SK-N-SH (cell line): ENCODE results near the gene MACROD2.

Source experiments
- EP300 ChIP-seq, 2 experiments: IDR thresholded peaks; 2 replicates each; pipeline versions ENCODE4 v1.4.0 to v1.6.1; 2012; ENCODE audit warnings: borderline replicate concordance in 1 of 2, low read depth in 1 of 2, low read length in 1 of 2
- FOXJ3 ChIP-seq: sonication (generic); formaldehyde crosslinking; IDR thresholded peaks from 2 replicates; pipeline ENCODE4 v1.5.1; 2020; ENCODE audit warnings: mild to moderate bottlenecking, missing genetic modification reagents
- MXI1 ChIP-seq: IDR thresholded peaks from 2 replicates; pipeline ENCODE4 v1.6.1; 2012; ENCODE audit warnings: mild to moderate bottlenecking, low read depth, low read length, improper control_type of control experiment
- POLR2AphosphoS5 ChIP-seq: IDR thresholded peaks from 2 replicates; pipeline ENCODE4 v1.6.1; 2012; ENCODE audit warnings: low read depth, low read length
- RXRA ChIP-seq: IDR thresholded peaks from 2 replicates; pipeline ENCODE4 v1.4.0; 2012; ENCODE audit warnings: low read depth, mild to moderate bottlenecking, borderline replicate concordance
- TAF1 ChIP-seq: IDR thresholded peaks from 2 replicates; pipeline ENCODE4 v1.6.1; 2012; ENCODE audit warnings: low read depth, mild to moderate bottlenecking, low read length, moderate library complexity, borderline replicate concordance
- TF ChIP-seq, protein P1 (sequence below): fragments of 200-600 bp; sonication (generic); IDR thresholded peaks from 2 replicates; pipeline ENCODE4 v1.6.1; 2017; ENCODE audit warnings: antibody characterized with exemption, mild to moderate bottlenecking, moderate library complexity
- TF ChIP-seq, protein P2 (sequence below): IDR thresholded peaks from 2 replicates; pipeline ENCODE4 v1.4.0; 2012; ENCODE audit warnings: low read depth, borderline replicate concordance
- TF ChIP-seq, protein P3 (sequence below): IDR thresholded peaks from 2 replicates; pipeline ENCODE4 v1.6.1; 2012; ENCODE audit warnings: mild to moderate bottlenecking, low read depth, low read length, moderate library complexity
- TF ChIP-seq, protein P4 (sequence below): fragments of 150-350 bp; IDR thresholded peaks from 2 replicates; pipeline ENCODE4 v1.6.1; 2017; ENCODE audit warnings: antibody characterized with exemption, low read length, low read depth, borderline replicate concordance
- TF ChIP-seq, protein P5 (sequence below): IDR thresholded peaks from 2 replicates; pipeline ENCODE4 v1.4.0; 2012; ENCODE audit warnings: low read depth, borderline replicate concordance

DNA sequence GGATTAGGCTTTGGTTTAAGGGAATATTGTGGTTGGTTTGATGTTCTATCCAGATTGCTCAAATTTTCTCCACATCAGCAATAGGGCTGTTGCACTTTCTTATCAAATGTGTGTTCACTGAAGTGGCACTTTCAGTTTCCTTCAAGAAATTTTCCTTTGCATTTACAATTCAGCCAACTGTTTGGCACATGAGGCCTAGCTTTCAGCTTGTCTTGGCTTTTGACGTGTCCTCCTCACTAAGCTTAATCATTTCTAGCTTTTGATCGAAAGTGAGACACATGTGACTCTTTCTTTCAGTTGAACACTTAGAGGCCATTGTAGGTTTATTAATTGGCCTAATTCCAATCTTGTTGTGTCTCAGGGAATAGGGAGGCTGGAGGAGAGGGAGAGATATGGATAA, 237.3 kb downstream of the MACROD2 start:
- TF ChIP-seq MXI1, result no peak
- TF ChIP-seq, protein P1, sequence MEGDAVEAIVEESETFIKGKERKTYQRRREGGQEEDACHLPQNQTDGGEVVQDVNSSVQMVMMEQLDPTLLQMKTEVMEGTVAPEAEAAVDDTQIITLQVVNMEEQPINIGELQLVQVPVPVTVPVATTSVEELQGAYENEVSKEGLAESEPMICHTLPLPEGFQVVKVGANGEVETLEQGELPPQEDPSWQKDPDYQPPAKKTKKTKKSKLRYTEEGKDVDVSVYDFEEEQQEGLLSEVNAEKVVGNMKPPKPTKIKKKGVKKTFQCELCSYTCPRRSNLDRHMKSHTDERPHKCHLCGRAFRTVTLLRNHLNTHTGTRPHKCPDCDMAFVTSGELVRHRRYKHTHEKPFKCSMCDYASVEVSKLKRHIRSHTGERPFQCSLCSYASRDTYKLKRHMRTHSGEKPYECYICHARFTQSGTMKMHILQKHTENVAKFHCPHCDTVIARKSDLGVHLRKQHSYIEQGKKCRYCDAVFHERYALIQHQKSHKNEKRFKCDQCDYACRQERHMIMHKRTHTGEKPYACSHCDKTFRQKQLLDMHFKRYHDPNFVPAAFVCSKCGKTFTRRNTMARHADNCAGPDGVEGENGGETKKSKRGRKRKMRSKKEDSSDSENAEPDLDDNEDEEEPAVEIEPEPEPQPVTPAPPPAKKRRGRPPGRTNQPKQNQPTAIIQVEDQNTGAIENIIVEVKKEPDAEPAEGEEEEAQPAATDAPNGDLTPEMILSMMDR, result no peak
- TF ChIP-seq, protein P2, sequence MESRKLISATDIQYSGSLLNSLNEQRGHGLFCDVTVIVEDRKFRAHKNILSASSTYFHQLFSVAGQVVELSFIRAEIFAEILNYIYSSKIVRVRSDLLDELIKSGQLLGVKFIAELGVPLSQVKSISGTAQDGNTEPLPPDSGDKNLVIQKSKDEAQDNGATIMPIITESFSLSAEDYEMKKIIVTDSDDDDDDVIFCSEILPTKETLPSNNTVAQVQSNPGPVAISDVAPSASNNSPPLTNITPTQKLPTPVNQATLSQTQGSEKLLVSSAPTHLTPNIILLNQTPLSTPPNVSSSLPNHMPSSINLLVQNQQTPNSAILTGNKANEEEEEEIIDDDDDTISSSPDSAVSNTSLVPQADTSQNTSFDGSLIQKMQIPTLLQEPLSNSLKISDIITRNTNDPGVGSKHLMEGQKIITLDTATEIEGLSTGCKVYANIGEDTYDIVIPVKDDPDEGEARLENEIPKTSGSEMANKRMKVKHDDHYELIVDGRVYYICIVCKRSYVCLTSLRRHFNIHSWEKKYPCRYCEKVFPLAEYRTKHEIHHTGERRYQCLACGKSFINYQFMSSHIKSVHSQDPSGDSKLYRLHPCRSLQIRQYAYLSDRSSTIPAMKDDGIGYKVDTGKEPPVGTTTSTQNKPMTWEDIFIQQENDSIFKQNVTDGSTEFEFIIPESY, result no peak
- TF ChIP-seq, protein P3, sequence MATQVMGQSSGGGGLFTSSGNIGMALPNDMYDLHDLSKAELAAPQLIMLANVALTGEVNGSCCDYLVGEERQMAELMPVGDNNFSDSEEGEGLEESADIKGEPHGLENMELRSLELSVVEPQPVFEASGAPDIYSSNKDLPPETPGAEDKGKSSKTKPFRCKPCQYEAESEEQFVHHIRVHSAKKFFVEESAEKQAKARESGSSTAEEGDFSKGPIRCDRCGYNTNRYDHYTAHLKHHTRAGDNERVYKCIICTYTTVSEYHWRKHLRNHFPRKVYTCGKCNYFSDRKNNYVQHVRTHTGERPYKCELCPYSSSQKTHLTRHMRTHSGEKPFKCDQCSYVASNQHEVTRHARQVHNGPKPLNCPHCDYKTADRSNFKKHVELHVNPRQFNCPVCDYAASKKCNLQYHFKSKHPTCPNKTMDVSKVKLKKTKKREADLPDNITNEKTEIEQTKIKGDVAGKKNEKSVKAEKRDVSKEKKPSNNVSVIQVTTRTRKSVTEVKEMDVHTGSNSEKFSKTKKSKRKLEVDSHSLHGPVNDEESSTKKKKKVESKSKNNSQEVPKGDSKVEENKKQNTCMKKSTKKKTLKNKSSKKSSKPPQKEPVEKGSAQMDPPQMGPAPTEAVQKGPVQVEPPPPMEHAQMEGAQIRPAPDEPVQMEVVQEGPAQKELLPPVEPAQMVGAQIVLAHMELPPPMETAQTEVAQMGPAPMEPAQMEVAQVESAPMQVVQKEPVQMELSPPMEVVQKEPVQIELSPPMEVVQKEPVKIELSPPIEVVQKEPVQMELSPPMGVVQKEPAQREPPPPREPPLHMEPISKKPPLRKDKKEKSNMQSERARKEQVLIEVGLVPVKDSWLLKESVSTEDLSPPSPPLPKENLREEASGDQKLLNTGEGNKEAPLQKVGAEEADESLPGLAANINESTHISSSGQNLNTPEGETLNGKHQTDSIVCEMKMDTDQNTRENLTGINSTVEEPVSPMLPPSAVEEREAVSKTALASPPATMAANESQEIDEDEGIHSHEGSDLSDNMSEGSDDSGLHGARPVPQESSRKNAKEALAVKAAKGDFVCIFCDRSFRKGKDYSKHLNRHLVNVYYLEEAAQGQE, result no peak
- TF ChIP-seq, protein P4, sequence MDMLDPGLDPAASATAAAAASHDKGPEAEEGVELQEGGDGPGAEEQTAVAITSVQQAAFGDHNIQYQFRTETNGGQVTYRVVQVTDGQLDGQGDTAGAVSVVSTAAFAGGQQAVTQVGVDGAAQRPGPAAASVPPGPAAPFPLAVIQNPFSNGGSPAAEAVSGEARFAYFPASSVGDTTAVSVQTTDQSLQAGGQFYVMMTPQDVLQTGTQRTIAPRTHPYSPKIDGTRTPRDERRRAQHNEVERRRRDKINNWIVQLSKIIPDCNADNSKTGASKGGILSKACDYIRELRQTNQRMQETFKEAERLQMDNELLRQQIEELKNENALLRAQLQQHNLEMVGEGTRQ, result no peak
- no peak for TF ChIP-seq POLR2AphosphoS5
- TF ChIP-seq TAF1, result no peak
- TF ChIP-seq RXRA, result no peak
- TF ChIP-seq, protein P5, sequence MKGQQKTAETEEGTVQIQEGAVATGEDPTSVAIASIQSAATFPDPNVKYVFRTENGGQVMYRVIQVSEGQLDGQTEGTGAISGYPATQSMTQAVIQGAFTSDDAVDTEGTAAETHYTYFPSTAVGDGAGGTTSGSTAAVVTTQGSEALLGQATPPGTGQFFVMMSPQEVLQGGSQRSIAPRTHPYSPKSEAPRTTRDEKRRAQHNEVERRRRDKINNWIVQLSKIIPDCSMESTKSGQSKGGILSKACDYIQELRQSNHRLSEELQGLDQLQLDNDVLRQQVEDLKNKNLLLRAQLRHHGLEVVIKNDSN, result no peak
- TF ChIP-seq FOXJ3 (CRISPR knock-in tag), result no peak
- TF ChIP-seq EP300 (IDR thresholded peaks at IDR 0.05; ENCODE audit: borderline replicate concordance in 1 of 2, low read depth in 1 of 2, low read length in 1 of 2), result no peak
